Measurements from ENCODE around the gene KLC4.

The KLC4 gene

DNA sequence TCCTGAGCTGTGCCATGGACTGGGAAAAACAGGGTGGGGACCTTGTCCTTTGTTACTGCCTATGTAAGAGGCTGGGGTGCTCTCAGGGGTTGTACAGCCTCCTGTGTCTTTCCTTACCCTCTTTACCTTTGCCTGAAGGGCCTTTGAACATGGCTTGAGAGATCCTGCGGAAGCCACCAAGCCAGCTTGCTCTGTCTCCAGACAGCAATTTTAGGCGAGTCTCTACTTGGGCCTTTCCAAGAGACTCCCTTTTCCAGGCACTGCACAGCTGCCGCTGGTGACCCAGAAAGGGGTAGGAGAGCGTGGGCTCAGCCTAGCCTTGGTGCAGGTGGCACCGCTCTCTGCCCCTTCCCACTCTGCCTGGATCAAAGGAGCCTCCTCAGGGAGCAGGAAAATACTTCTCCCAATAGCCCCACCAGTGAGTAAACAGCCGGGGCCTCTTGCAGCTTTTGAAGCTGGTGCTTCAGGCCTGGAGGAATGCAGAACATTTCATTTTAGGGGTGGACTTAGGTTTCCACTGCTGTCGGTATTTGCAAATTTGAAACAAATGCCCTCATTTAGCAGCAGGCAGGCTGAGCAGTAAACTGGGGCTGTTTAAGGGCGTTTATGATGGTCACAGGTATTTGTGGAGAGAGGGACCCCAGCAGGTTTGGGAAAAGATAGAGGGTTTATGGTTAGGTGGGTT lies 30.6 kb downstream of the KLC4 start:
- peak; percentile 67 for DNase-seq
- Histone ChIP-seq H3K27me3 (ENCODE audit: insufficient read depth, low read length, poor library complexity) (no peaks in the 10 kb centered on the region), H2BK120ac (ENCODE audit: low read depth, low read length) (peak overlapping the region; percentile 3), H3K18ac (ENCODE audit: low read length) (peak overlapping the region; percentile 15), H3K27ac (ENCODE audit: low read depth, low read length) (peak overlapping the region; percentile 89), H4K8ac (ENCODE audit: low read depth, low read length) (no peak overlapping the region), H3K79me1 (ENCODE audit: low read length) (peaks cover 11% of the 10 kb centered on the region), H3K9ac (ENCODE audit: low read length) (peak overlapping the region; percentile 26), H2AK5ac (ENCODE audit: low read length) (no peak overlapping the region), H3K23ac (ENCODE audit: low read length) (no peak overlapping the region), H3K4me1 (ENCODE audit: control insufficient read depth, low read depth, low read length) (peaks cover 20% of the 10 kb centered on the region), H2BK15ac (replicated peaks; ENCODE audit: low read depth) (no peak overlapping the region), H4K5ac (ENCODE audit: low read length) (no peak overlapping the region), H3K36me3 (ENCODE audit: control insufficient read depth, insufficient read depth, low read length) (no peaks in the 10 kb centered on the region), H3K79me2 (ENCODE audit: control insufficient read depth, insufficient read depth, low read length) (peaks cover 73% of the 10 kb centered on the region), H3K56ac (ENCODE audit: low read length) (no peak overlapping the region), H2BK5ac (ENCODE audit: low read length) (no peak overlapping the region), H3K4me2 (ENCODE audit: low read length) (no peak overlapping the region), H3K4me3 (ENCODE audit: low read length) (no peak overlapping the region), H3K4ac (ENCODE audit: low read depth, low read length) (no peak overlapping the region)
- no CpG with 5 or more reads among the region's 8 CpGs for WGBS (ENCODE audit: extremely low coverage, insufficient coverage, low lambda C conversion rate)

DNA sequence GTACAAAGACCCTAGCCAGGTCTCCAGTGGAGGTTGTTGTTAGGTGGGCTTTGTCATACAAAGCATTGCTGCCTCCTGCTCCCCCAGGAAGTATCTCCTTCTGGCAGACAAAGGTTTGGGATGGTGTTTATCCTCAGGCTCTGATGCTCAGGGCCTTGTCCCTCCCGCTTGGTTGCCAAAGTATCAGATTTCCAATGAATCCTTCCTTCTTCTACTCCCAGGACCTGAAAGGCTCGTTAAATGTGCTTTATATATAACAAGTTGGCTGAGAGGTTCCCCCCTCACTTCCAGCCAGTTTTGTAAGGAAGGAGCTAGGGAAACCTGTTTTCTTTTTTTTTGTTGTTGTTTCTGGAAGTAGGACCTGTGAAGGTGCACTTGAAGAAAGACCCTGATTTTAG lies 31.1 kb downstream of the KLC4 start:
- Histone ChIP-seq H3K27ac (ENCODE audit: low read depth, low read length) (peak overlapping the region; percentile 89), H3K56ac (ENCODE audit: low read length) (peak overlapping the region; percentile 51), H3K18ac (ENCODE audit: low read length) (peak overlapping the region; percentile 44), H4K5ac (ENCODE audit: low read length) (no peak overlapping the region), H3K4me1 (ENCODE audit: control insufficient read depth, low read depth, low read length) (peaks cover 23% of the 10 kb centered on the region), H3K4ac (ENCODE audit: low read depth, low read length) (no peak overlapping the region), H2BK5ac (ENCODE audit: low read length) (no peak overlapping the region), H3K23ac (ENCODE audit: low read length) (no peak overlapping the region), H3K9ac (ENCODE audit: low read length) (peak overlapping the region; percentile 5), H2BK15ac (replicated peaks; ENCODE audit: low read depth) (peak overlapping the region; percentile 21), H3K4me2 (ENCODE audit: low read length) (no peak overlapping the region), H2BK120ac (ENCODE audit: low read depth, low read length) (peak overlapping the region; percentile 21), H3K36me3 (ENCODE audit: control insufficient read depth, insufficient read depth, low read length) (no peaks in the 10 kb centered on the region), H3K27me3 (ENCODE audit: insufficient read depth, low read length, poor library complexity) (no peaks in the 10 kb centered on the region), H3K79me2 (ENCODE audit: control insufficient read depth, insufficient read depth, low read length) (peaks cover 73% of the 10 kb centered on the region), H3K79me1 (ENCODE audit: low read length) (peaks cover 11% of the 10 kb centered on the region), H2AK5ac (ENCODE audit: low read length) (no peak overlapping the region), H4K8ac (ENCODE audit: low read depth, low read length) (no peak overlapping the region), H3K4me3 (ENCODE audit: low read length) (no peak overlapping the region)
- peak; percentile 63 for DNase-seq
- no CpG with 5 or more reads among the region's 2 CpGs for WGBS (ENCODE audit: extremely low coverage, insufficient coverage, low lambda C conversion rate)

DNA sequence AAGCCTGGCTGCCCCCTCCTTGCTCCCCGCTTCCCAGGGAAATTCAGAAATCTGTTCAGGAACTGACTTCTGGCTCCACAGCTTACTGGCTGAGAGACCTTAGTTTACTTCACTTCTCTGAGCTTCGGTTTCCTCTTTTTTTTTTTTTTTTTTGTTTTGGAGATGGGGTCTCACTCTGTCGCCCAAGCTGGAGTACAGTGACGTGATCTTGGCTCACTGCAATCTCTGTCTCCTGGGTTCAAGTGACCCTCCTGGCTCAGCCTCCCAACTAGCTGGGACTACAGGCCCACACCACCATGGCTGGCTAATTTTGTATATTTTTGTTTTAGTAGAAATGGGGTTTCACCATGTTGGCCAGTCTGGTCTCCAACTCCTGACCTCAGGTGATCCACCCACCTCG lies 31.6 kb downstream of the KLC4 start:
- Histone ChIP-seq H3K79me1 (ENCODE audit: low read length) (peaks cover 11% of the 10 kb centered on the region), H2BK5ac (ENCODE audit: low read length) (no peak overlapping the region), H3K4me3 (ENCODE audit: low read length) (no peak overlapping the region), H3K56ac (ENCODE audit: low read length) (peak overlapping the region; percentile 51), H3K27me3 (ENCODE audit: insufficient read depth, low read length, poor library complexity) (no peaks in the 10 kb centered on the region), H3K27ac (ENCODE audit: low read depth, low read length) (peak overlapping the region; percentile 89), H3K36me3 (ENCODE audit: control insufficient read depth, insufficient read depth, low read length) (no peaks in the 10 kb centered on the region), H4K5ac (ENCODE audit: low read length) (no peak overlapping the region), H3K79me2 (ENCODE audit: control insufficient read depth, insufficient read depth, low read length) (peaks cover 71% of the 10 kb centered on the region), H2BK120ac (ENCODE audit: low read depth, low read length) (peak overlapping the region; percentile 21), H4K8ac (ENCODE audit: low read depth, low read length) (no peak overlapping the region), H2AK5ac (ENCODE audit: low read length) (no peak overlapping the region), H3K4ac (ENCODE audit: low read depth, low read length) (no peak overlapping the region), H3K23ac (ENCODE audit: low read length) (no peak overlapping the region), H3K9ac (ENCODE audit: low read length) (peak overlapping the region; percentile 5), H3K18ac (ENCODE audit: low read length) (peak overlapping the region; percentile 44), H2BK15ac (replicated peaks; ENCODE audit: low read depth) (peak overlapping the region; percentile 21), H3K4me1 (ENCODE audit: control insufficient read depth, low read depth, low read length) (peaks cover 25% of the 10 kb centered on the region), H3K4me2 (ENCODE audit: low read length) (no peak overlapping the region)
- WGBS (ENCODE audit: extremely low coverage, insufficient coverage, low lambda C conversion rate): no CpG with 5 or more reads among the region's 5 CpGs
- DNase-seq: no peak

DNA sequence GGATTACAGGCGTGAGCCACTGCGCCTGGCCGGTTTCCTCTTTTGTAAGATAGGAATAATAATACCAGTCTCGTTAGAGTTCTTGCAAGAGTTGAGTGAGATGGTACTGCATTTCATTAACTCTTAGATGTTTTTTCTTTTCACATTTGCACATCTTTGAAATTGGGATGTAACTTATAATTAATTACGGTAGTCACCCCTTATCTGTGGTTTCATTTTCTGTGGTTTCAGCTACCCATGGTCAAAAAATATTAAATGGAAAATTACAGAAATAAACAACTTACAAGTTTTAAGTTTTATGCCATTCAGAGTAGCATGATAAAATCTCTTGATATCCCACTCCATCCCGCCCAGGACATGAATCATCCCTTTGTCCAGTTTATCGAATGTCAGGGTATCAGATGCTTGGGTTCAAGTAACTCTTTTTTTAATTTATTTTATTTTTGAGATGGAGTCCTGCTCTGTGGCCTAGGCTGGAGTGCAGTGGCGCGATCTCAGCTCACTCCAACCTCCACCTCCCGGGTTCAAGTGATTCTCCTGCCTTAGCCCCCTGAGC lies 32.1 kb downstream of the KLC4 start:
- H4K5ac ChIP-seq (ENCODE audit: low read length): no peak overlapping the region
- H3K4me3 ChIP-seq (ENCODE audit: low read length): no peak overlapping the region
- peak overlapping the region; percentile 89 for H3K27ac ChIP-seq (ENCODE audit: low read depth, low read length)

DNA sequence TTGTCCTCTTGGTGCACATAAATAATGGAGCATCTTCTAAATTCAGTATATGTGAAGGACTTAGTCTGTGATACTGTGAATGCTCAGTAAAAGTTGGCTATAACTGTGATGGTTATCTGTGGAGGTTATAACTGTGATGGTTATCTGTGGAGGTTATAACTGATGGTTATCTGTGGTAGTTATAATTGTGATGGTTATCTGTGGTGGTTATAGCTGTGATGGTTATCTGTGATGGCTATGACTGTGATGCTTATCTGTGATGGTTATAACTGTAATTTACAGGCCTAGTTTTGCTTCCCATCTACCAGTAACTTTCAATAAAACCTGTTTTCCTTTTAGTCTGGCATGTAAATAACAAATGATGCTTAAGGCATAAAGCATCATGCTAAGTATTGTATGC lies 33.2 kb downstream of the KLC4 start:
- H3K4ac ChIP-seq (ENCODE audit: low read depth, low read length): no peak overlapping the region
- H3K79me2 ChIP-seq (ENCODE audit: control insufficient read depth, insufficient read depth, low read length): peaks cover 64% of the 10 kb centered on the region
- H2BK15ac ChIP-seq (replicated peaks; ENCODE audit: low read depth): no peak overlapping the region
- H3K36me3 ChIP-seq (ENCODE audit: control insufficient read depth, insufficient read depth, low read length): no peaks in the 10 kb centered on the region
- H3K56ac ChIP-seq (ENCODE audit: low read length): no peak overlapping the region
- peaks cover 10% of the 10 kb centered on the region for H3K79me1 ChIP-seq (ENCODE audit: low read length)
- H4K5ac ChIP-seq (ENCODE audit: low read length): no peak overlapping the region
- H2BK5ac ChIP-seq (ENCODE audit: low read length): no peak overlapping the region
- H3K4me1 ChIP-seq (ENCODE audit: control insufficient read depth, low read depth, low read length): peaks cover 37% of the 10 kb centered on the region
- no peaks in the 10 kb centered on the region for H3K27me3 ChIP-seq (ENCODE audit: insufficient read depth, low read length, poor library complexity)
- H3K4me3 ChIP-seq (ENCODE audit: low read length): no peak overlapping the region
- no peak overlapping the region for H3K27ac ChIP-seq (ENCODE audit: low read depth, low read length)
- DNase-seq: no peak
- no peak overlapping the region for H3K23ac ChIP-seq (ENCODE audit: low read length)
- H2BK120ac ChIP-seq (ENCODE audit: low read depth, low read length): no peak overlapping the region
- H4K8ac ChIP-seq (ENCODE audit: low read depth, low read length): no peak overlapping the region
- H3K4me2 ChIP-seq (ENCODE audit: low read length): no peak overlapping the region
- no peak overlapping the region for H3K9ac ChIP-seq (ENCODE audit: low read length)
- H2AK5ac ChIP-seq (ENCODE audit: low read length): no peak overlapping the region
- no peak overlapping the region for H3K18ac ChIP-seq (ENCODE audit: low read length)

More for the DNA sequence above, 32.1 kb downstream of the KLC4 start:
- no peak overlapping the region for H2BK5ac ChIP-seq (ENCODE audit: low read length)
- H3K27me3 ChIP-seq (ENCODE audit: insufficient read depth, low read length, poor library complexity): no peaks in the 10 kb centered on the region
- H2BK120ac ChIP-seq (ENCODE audit: low read depth, low read length): no peak overlapping the region
- no peak overlapping the region for H4K8ac ChIP-seq (ENCODE audit: low read depth, low read length)
- no peak overlapping the region for H2BK15ac ChIP-seq (replicated peaks; ENCODE audit: low read depth)
- H3K18ac ChIP-seq (ENCODE audit: low read length): no peak overlapping the region
- H2AK5ac ChIP-seq (ENCODE audit: low read length): no peak overlapping the region
- no peaks in the 10 kb centered on the region for H3K36me3 ChIP-seq (ENCODE audit: control insufficient read depth, insufficient read depth, low read length)
- no peak overlapping the region for H3K4me2 ChIP-seq (ENCODE audit: low read length)
- no peak overlapping the region for H3K9ac ChIP-seq (ENCODE audit: low read length)
- H3K56ac ChIP-seq (ENCODE audit: low read length): no peak overlapping the region
- H3K4me1 ChIP-seq (ENCODE audit: control insufficient read depth, low read depth, low read length): peaks cover 27% of the 10 kb centered on the region
- DNase-seq: no peak
- H3K4ac ChIP-seq (ENCODE audit: low read depth, low read length): no peak overlapping the region
- no peak overlapping the region for H3K23ac ChIP-seq (ENCODE audit: low read length)
- H3K79me1 ChIP-seq (ENCODE audit: low read length): peaks cover 11% of the 10 kb centered on the region
- H3K79me2 ChIP-seq (ENCODE audit: control insufficient read depth, insufficient read depth, low read length): peaks cover 66% of the 10 kb centered on the region
- no CpG with 5 or more reads among the region's 10 CpGs for WGBS (ENCODE audit: extremely low coverage, insufficient coverage, low lambda C conversion rate)
